HG03039 (cell line): Measurements from ENCODE around the gene WDR64.

Experiments
- ATAC-seq: cut with Tn5 transposase; IDR thresholded peaks from one replicate; pipeline ENCODE4 v1.9.1; 2021; ENCODE audit warnings: mild to moderate bottlenecking, moderate library complexity; ENCODE audit not compliant: unreplicated experiment

The WDR64 gene

GRCh38 chr1:241652012-241652411 lies at the start of gene WDR64:
TSS of gene WDR64 (plus strand) at chr1:241652281. CDS start at chr1:241652485, 204 bp downstream.
- ATAC-seq: no peak

GRCh38 chr1:241603731-241604245 lies 48.3 kb upstream of the WDR64 start:
- ATAC-seq: no peak

- ATAC-seq: no peak
Observed at GRCh38 chr1:241605146-241605805, 46.8 kb upstream of the WDR64 start.

- ATAC-seq: no peak
Observed at GRCh38 chr1:241606544-241606943, 45.5 kb upstream of the WDR64 start.

GRCh38 chr1:241607497-241607896 lies 44.6 kb upstream of the WDR64 start:
- ATAC-seq: no peak

GRCh38 chr1:241608379-241609033 lies 43.6 kb upstream of the WDR64 start:
- no peak for ATAC-seq

- no peak for ATAC-seq
Observed at GRCh38 chr1:241610056-241610815, 41.8 kb upstream of the WDR64 start.

GRCh38 chr1:241611063-241611462 lies 41.0 kb upstream of the WDR64 start:
- peak; percentile 76 for ATAC-seq

GRCh38 chr1:241611736-241612135 lies 40.3 kb upstream of the WDR64 start:
- ATAC-seq: no peak

GRCh38 chr1:241612533-241613477 lies 39.3 kb upstream of the WDR64 start:
- ATAC-seq: no peak

GRCh38 chr1:241614144-241614543 lies 37.9 kb upstream of the WDR64 start:
- no peak for ATAC-seq

GRCh38 chr1:241614572-241614971 lies 37.5 kb upstream of the WDR64 start:
- ATAC-seq: no peak

GRCh38 chr1:241615043-241615974 lies 36.8 kb upstream of the WDR64 start:
- ATAC-seq: no peak

GRCh38 chr1:241617426-241617825 lies 34.7 kb upstream of the WDR64 start:
- no peak for ATAC-seq

- ATAC-seq: no peak
Observed at GRCh38 chr1:241622669-241623068, 29.4 kb upstream of the WDR64 start.

GRCh38 chr1:241624935-241625334 lies 27.1 kb upstream of the WDR64 start:
- ATAC-seq: no peak

GRCh38 chr1:241627453-241628259 lies 24.4 kb upstream of the WDR64 start:
- peak; percentile 75 for ATAC-seq

GRCh38 chr1:241630005-241630404 lies 22.1 kb upstream of the WDR64 start:
- no peak for ATAC-seq

GRCh38 chr1:241630476-241630875 lies 21.6 kb upstream of the WDR64 start:
- ATAC-seq: no peak
